Activated T-helper 1 cell treated with anti-CD3 and anti-CD28 coated beads, Interleukin-12 subunit alpha, Interleukin-12 subunit beta, Interleukin-2, Interleukin-4 antibody, amounts not matched to agents 30 ng/mL and 10 ng/mL and 1 ng/mL, durations not matched to agents 14 hours and 24 hours and 36 hours (primary cell): Measurements from ENCODE around the gene PRRT1. TPM values are rescaled to one million over a fixed set of nuclear protein-coding genes. Genes with fewer than 3 reads are reported as not detected.
"Not testable (repeated sequence)": the region's sequence is repeated elsewhere in the genome, so short reads cannot be mapped to it uniquely, and the experiment has no call there.

Source experiments
- DNase-seq: peaks from one replicate; pipeline ENCODE4 v3.0.0; 2021; ENCODE audit warnings: low spot score
- H3K27ac Mint-ChIP-seq: one replicate; pipeline ENCODE4 v1.8.0; 2021; ENCODE audit warnings: mild to moderate bottlenecking, mixed read lengths
- H3K27me3 Mint-ChIP-seq: one replicate; pipeline ENCODE4 v1.8.0; 2022; ENCODE audit warnings: mild to moderate bottlenecking, moderate library complexity, mixed read lengths; ENCODE audit not compliant: insufficient read depth
- H3K36me3 Mint-ChIP-seq: one replicate; pipeline ENCODE4 v1.8.0; 2021; ENCODE audit warnings: low read depth, mixed read lengths
- H3K4me1 Mint-ChIP-seq: one replicate; pipeline ENCODE4 v1.8.0; 2021; ENCODE audit warnings: low read depth, mixed read lengths
- H3K4me3 Mint-ChIP-seq: one replicate; pipeline ENCODE4 v1.8.0; 2021; ENCODE audit warnings: mild to moderate bottlenecking, moderate library complexity, mixed read lengths
- H3K9me3 Mint-ChIP-seq: one replicate; pipeline ENCODE4 v1.8.0; 2021; ENCODE audit warnings: mixed read lengths
- intact Hi-C: fragments of 100-400 bp; cut with micrococcal nuclease; formaldehyde crosslinking; loops from one replicate; pipeline ENCODE4 v1.15.1; 2024
- total RNA-seq: library from RNA; stranded (reverse); gene quantifications from 2 replicates; pipeline ENCODE4 v1.2.3, GENCODE V29; 2022

Gene PRRT1
- total RNA-seq, 1 donor from 2014 or later, result 0.57 TPM

DNA sequence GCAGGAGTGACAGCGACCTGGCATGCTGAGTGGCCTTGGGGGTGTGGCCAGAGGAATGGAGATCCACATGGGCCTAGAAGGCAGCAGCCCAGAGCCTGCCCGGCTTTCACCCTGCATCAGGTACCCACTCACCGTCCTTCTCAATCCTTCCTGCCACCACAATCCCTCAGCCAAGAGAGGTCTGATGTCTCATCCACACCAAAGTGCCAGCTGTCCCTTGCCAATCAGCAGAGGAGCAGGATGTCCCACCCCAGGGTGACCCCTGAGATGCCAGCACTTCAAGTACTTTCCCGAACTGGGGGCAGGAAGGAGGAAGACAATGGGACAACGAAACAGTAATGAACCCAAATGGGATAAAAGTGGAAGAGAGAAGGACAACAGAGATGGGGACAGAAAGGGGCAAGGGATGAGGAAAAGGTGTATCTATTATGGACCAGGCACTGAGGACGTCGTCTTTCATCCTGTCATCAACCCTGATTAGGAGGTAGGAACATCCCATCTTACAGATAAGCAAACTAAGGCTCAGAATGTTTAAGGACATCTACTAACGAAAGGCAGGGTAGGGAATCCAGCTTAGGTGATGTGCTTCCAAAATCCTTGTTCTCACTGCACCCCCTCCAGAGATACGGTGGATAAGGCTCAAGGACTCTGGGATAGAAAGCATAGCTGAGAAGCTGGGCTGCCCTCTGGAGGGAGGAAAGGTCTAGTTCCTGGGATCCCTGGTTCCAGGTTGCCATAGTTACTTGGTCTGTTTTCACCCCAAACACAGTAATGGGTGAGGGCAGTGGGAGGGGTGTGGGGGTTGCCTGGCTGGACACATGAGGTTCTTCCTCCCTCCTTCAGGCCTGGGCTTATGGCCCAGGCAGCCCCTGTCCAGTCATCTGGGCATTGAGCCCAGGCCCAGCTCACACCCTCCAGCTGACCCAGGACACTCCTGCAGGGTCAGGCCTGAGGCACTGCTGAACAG is 38.1 kb downstream of the PRRT1 start:
- intact Hi-C loops, result no loop called here
- H3K36me3 Mint-ChIP-seq, result peaks cover 34% of the 10 kb centered on the region
- peaks cover under 1% of the 10 kb centered on the region for H3K4me1 Mint-ChIP-seq
- DNase-seq, result no peak
- H3K9me3 Mint-ChIP-seq, result no peaks in the 10 kb centered on the region
- H3K27ac Mint-ChIP-seq, result peak overlapping the region; percentile 20
- no peak overlapping the region for H3K4me3 Mint-ChIP-seq
- H3K27me3 Mint-ChIP-seq, result peaks cover 9% of the 10 kb centered on the region

DNA sequence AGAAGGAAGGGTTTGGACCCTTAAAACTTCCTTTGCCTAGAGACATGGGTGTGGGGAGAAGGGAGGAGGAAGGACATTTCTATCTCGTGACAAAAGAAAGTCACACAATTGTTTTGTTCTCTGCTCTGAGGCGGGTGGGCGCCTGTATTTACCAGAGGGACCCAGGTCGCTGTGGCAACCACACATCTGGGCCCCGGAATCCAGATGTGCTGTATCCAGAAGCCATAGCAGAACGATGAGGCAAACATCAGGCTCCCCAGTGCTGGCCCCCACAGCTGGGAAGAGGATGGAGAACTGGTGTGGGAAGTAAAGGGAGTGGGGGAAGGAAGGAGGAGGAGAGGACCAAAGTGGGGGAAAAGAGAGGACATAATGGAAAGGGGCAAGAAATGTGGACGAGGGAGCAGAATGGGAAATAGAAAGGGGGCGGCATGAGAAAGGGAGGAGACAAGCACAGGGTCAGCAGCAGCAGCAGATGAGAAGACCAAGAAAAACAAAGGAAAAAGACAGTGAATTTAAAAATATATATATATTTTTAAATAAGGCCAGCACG is 39.2 kb downstream of the PRRT1 start:
- Mint-ChIP-seq H3K4me1 (no peaks in the 10 kb centered on the region), H3K27ac (no peak overlapping the region), H3K9me3 (no peaks in the 10 kb centered on the region), H3K27me3 (peaks cover 15% of the 10 kb centered on the region), H3K4me3 (no peak overlapping the region), H3K36me3 (peaks cover 31% of the 10 kb centered on the region)
- intact Hi-C loops, result no loop called here
- DNase-seq, result no peak

DNA sequence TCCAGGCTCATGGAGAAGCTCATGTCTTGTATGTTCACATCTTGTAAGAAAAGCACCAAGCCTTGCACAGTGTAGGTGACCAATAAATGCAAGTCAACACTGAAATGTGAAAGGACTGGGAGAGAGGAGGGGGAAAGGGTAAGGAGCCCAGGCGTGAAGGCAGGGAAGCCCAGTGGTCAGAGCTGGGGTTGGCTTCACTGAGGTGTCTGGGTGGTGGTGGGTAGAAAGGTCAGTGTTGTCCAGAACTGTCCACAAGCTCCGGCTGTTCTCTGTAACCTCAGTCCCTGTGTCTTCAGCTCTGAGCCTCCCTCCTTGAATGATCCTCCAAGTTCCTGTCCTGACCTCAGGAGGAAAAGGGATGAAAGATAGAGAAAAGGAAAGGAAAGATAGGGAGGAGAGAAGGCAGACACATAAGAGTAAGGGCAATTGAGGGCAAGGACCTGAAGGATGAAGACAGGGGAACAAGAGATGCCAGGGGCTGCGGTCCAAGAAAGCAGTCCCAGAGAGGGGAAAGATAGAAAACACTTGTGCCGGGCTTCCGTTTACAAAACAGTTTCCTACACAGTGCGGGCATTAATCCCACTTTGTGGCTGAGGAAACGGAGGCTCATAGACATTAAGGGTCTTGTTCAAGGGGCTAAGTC is 40.2 kb downstream of the PRRT1 start:
- H3K4me1 Mint-ChIP-seq, result no peaks in the 10 kb centered on the region
- intact Hi-C loops, result no loop called here
- peak overlapping the region; percentile 4 for H3K27ac Mint-ChIP-seq
- H3K36me3 Mint-ChIP-seq, result peaks cover 28% of the 10 kb centered on the region
- H3K9me3 Mint-ChIP-seq, result no peaks in the 10 kb centered on the region
- DNase-seq, result no peak
- H3K27me3 Mint-ChIP-seq, result peaks cover 15% of the 10 kb centered on the region
- H3K4me3 Mint-ChIP-seq, result no peak overlapping the region

DNA sequence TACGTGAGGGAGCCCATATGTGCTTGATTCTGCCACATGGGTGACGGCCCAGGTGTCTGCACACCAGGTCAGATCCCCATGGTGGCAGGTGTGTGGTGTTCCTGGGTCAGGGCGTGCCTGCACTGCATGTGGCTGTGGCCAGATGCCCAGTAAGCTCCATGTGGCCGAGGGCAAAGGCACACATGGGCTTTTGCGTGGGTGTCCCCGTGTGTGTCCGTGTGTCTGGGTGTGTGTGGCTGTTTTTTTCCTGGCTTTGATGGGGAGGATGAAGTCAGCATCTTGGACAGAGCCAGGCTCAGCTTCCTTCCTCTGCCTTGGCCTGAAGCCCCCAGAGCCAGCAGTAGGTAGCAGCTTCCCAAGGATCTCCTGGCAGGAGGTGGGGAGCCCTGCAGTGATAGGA is 41.1 kb downstream of the PRRT1 start:
- H3K36me3 Mint-ChIP-seq, result peaks cover 20% of the 10 kb centered on the region
- peaks cover 15% of the 10 kb centered on the region for H3K27me3 Mint-ChIP-seq
- intact Hi-C loops, result no loop called here
- no peak overlapping the region for H3K27ac Mint-ChIP-seq
- H3K4me1 Mint-ChIP-seq, result no peaks in the 10 kb centered on the region
- no peaks in the 10 kb centered on the region for H3K9me3 Mint-ChIP-seq
- DNase-seq, result no peak
- no peak overlapping the region for H3K4me3 Mint-ChIP-seq

DNA sequence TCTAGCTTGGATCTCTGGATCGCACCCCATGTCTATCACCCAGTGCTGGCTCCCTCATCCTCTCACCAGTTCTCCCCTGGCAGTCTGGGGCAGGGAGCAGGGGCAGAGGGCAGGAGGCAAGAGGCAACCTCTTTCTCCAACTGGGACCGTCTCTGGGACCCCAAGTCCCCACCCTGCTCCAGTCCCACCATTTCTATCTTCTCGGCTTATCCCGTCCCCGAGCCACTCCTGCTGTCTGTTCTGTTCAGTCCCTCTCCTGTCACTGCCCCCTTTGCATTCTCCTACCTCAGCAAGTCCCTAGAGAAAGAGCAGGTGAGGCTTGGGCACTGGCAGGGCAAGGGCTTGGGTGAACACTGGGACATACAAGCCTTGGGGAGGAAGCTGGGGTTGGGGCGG is 42.0 kb downstream of the PRRT1 start:
- no peaks in the 10 kb centered on the region for H3K9me3 Mint-ChIP-seq
- no peak for DNase-seq
- intact Hi-C loops, result no loop called here
- H3K36me3 Mint-ChIP-seq, result peaks cover 15% of the 10 kb centered on the region
- no peaks in the 10 kb centered on the region for H3K4me1 Mint-ChIP-seq
- H3K27ac Mint-ChIP-seq, result no peak overlapping the region
- peaks cover 20% of the 10 kb centered on the region for H3K27me3 Mint-ChIP-seq
- H3K4me3 Mint-ChIP-seq, result no peak overlapping the region

DNA sequence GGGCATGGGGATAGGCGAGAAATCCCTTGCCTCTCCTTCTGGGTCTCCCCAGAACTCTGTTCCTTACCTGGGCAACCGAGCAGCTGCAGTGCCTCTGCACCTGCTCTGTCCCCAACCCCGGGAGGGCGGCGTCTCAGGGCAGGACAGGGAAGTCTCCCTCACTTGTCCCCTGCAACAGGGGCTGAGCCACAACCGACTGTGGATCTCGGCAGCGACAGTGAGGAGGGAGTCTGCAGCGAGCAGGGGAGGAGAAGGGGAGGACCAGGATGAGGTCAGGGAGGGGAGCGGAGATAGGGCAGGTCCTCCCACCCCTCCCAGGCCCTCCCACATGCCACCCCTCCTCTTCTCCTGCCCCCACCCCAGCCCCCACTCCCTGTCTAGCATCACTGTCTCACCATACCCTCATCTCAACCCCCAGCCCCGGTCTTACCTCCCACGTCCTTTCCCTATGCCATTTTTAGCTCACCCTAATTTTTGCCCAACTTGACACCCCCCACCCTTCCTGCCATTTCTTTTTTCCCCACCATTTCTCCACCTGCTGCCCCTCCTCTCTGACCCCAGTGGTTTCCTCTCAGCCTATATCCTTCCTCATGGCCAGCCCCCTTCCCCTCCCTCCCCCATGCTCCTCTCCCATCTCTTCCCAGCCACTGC is 42.5 kb downstream of the PRRT1 start, which contains the start of gene TNXB:
TNXB (minus strand) TSS at position 225 of the 651 bp plus-strand sequence. CDS start 11,140 bp downstream, outside the sequence.
- DNase-seq, result no peak
- intact Hi-C loops, result no loop called here
- Mint-ChIP-seq H3K4me3 (no peak within 1 kb of the TSS), H3K27ac (no peak within 1 kb of the TSS), H3K27me3 (peaks cover 20% of the 10 kb centered on the region), H3K36me3 (peaks cover 13% of the 10 kb centered on the region), H3K4me1 (no peaks in the 10 kb centered on the region), H3K9me3 (no peaks in the 10 kb centered on the region)

DNA sequence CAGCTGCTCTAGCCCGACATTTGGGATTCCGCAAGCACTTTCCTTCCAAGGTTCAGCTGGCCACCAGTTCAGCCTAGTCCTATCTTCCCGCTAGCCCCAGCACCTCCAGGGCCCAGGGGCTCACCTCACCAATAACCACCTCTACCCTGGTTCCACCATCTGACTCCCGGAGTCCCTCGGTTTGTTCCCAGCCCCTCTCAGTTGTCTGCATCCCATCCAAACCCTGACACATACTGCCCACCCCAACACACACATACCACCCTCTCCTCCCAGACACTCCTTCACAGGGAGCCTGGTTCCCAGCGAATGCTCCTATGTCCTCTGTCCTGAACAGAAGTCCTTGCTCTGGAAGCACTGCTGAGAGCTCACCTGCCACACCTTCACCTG is 43.0 kb downstream of the PRRT1 start:
- intact Hi-C loops, result no loop called here
- H3K27me3 Mint-ChIP-seq, result peaks cover 22% of the 10 kb centered on the region
- no peak for DNase-seq
- no peaks in the 10 kb centered on the region for H3K9me3 Mint-ChIP-seq
- peaks cover 13% of the 10 kb centered on the region for H3K36me3 Mint-ChIP-seq
- H3K4me3 Mint-ChIP-seq, result no peak overlapping the region
- H3K27ac Mint-ChIP-seq, result no peak overlapping the region
- H3K4me1 Mint-ChIP-seq, result no peaks in the 10 kb centered on the region

DNA sequence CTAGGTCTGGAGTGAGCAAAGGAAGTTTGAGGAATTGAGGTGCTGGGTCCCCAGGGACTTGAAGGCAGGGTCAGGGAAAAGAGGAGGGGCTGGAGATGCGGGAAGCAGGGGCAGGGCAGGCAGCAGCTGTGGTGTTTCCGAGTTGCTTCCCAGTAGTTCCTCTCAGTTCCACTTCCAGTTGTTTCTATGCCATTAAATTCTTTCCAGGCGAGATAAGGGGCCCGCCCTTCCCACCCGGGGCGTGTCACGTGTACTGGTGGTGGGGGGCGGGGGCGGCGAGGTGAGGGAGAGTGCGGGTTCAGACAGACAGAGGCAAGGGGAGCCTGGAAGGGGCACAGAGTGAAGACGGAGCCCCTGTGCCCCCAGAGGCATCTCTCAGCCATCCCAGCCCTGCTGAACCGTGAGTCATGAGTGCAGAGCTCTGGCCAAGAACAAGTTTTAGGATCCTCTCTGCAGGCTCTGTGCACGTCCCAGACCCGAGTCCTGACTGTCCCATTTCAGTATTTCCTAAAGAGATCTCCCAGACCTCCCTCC is 43.6 kb downstream of the PRRT1 start:
- Mint-ChIP-seq H3K36me3 (peaks cover 9% of the 10 kb centered on the region), H3K9me3 (no peaks in the 10 kb centered on the region), H3K27ac (no peak overlapping the region), H3K27me3 (peaks cover 22% of the 10 kb centered on the region), H3K4me3 (no peak overlapping the region), H3K4me1 (no peaks in the 10 kb centered on the region)
- intact Hi-C loops, result no loop called here
- no peak for DNase-seq

DNA sequence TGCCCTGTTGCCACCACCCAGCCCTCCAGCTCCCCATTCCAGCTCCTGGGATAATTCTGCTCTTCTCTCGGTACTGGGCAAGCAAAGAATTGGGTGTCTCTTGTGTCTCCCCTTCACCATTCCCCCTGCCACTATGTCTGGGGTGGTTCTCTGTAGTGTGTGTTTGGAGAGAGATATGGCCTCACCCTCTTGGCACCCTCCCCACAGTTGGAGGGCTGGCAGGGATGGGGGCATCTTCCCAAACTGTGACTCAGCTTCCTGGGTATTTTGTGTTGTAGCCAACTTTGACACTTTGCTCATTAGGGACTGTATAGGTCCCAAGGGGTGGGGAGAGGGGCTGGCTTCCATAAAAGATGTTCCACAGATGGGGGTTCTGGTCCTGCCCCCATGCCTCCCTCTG is 44.3 kb downstream of the PRRT1 start:
- Mint-ChIP-seq H3K27ac (no peak overlapping the region), H3K4me3 (no peak overlapping the region), H3K36me3 (peaks cover 8% of the 10 kb centered on the region), H3K27me3 (peaks cover 22% of the 10 kb centered on the region), H3K4me1 (no peaks in the 10 kb centered on the region), H3K9me3 (no peaks in the 10 kb centered on the region)
- intact Hi-C loops, result no loop called here
- DNase-seq, result no peak

DNA sequence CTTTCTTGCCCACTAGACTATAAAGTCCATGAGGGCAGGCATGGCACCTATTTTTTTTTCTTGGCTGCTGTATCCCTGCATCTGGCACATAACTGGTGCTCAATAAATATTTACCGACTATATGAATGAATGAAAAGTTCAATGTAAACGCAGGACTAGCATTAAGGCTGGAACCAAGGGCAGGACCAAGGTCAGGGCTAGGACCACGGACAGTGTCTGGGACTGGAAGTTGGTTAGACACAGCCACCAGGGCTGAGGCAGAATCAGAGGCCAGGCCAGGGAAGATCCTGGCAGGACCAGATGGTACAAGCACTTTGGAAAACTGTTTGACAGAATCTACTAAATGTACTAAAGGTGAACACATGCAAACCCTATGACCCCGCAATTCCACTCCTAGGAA is 46.3 kb downstream of the PRRT1 start:
- no peaks in the 10 kb centered on the region for H3K9me3 Mint-ChIP-seq
- H3K36me3 Mint-ChIP-seq, result no peaks in the 10 kb centered on the region
- no peak overlapping the region for H3K27ac Mint-ChIP-seq
- no peaks in the 10 kb centered on the region for H3K4me1 Mint-ChIP-seq
- no peak overlapping the region for H3K4me3 Mint-ChIP-seq
- intact Hi-C loops, result no loop called here
- peaks cover 22% of the 10 kb centered on the region for H3K27me3 Mint-ChIP-seq
- DNase-seq, result no peak

DNA sequence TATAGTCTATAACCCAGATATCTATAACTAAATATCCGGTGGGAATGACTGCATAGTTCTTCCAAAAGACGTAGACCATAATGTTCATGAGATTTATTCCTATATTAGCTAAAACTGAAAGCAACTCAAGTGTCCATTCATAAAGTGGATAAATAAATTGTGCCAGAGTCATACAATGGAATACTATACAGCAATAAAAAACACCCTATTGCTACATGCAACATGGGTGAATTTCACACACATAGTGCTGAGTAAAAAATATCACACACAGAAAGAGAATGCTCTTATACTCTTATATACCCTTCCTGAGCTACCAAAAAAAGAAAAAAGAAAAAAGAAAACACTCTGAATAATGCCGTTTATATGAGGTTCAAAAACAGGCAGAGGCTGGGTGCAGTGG is 49.5 kb downstream of the PRRT1 start:
- no peaks in the 10 kb centered on the region for H3K4me1 Mint-ChIP-seq
- DNase-seq, result no peak
- peaks cover 14% of the 10 kb centered on the region for H3K27me3 Mint-ChIP-seq
- intact Hi-C loops, result no loop called here
- H3K4me3 Mint-ChIP-seq, result no peak overlapping the region
- H3K36me3 Mint-ChIP-seq, result no peaks in the 10 kb centered on the region
- H3K9me3 Mint-ChIP-seq, result no peaks in the 10 kb centered on the region
- H3K27ac Mint-ChIP-seq, result no peak overlapping the region

DNA sequence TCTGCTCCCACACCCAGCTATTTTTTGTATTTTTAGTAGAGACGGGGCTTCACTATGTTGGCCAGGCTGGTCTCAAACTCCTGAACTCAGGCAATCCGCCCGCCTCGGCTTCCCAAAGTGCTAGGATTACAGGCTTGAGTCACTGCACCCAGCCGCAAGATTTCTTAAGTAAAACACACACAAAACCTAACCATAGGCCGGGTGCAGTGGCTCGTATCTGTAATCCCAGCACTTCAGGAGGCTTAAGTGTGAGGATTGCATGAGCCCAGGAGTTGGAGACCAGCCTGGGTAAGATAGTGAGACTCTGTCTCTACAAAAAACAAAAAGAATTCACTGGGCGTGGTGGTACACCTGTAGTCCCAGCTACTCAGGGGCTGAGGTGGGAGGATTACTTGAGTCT is 51.5 kb downstream of the PRRT1 start:
- DNase-seq, H3K4me3 Mint-ChIP-seq, intact Hi-C loops, H3K4me1 Mint-ChIP-seq, H3K36me3 Mint-ChIP-seq, H3K27ac Mint-ChIP-seq, H3K9me3 Mint-ChIP-seq: not testable (repeated sequence)
- peaks cover 22% of the 10 kb centered on the region for H3K27me3 Mint-ChIP-seq
